Suprapubic skin (tissue), 4 donors: Measurements from ENCODE around the gene ZNF674. TPM values are rescaled to one million over a fixed set of nuclear protein-coding genes. Genes with fewer than 3 reads are reported as not detected.
"Not testable (repeated sequence)": the region's sequence is repeated elsewhere in the genome, so short reads cannot be mapped to it uniquely, and the experiment has no call there.

Source experiments
- DNase-seq, 2 donors: peaks; one replicate each; pipeline ENCODE4 v3.0.0-alpha.2; 2019; ENCODE audit warnings: low spot score in 2 of 2
- H3K27ac ChIP-seq: fragments of 200-600 bp; sonication (generic); one replicate; pipeline ENCODE4 v1.5.1; 2019
- H3K27me3 ChIP-seq: fragments of 200-600 bp; sonication (generic); one replicate; pipeline ENCODE4 v1.5.1; 2019
- H3K36me3 ChIP-seq: fragments of 200-600 bp; sonication (generic); one replicate; pipeline ENCODE4 v1.5.1; 2019
- H3K4me1 ChIP-seq: fragments of 200-600 bp; sonication (generic); one replicate; pipeline ENCODE4 v1.5.1; 2019
- H3K4me3 ChIP-seq: fragments of 200-600 bp; sonication (generic); one replicate; pipeline ENCODE4 v1.5.1; 2019; ENCODE audit warnings: mild to moderate bottlenecking
- H3K9me3 ChIP-seq: fragments of 200-600 bp; sonication (generic); one replicate; pipeline ENCODE4 v1.5.1; 2019
- EP300 ChIP-seq: sonication (generic); formaldehyde crosslinking; IDR thresholded peaks from one replicate; pipeline ENCODE4 v1.6.1; 2017; ENCODE audit warnings: antibody characterized with exemption
- POLR2A ChIP-seq, 2 donors: fragments of 450-650 bp; IDR thresholded peaks; one replicate each; pipeline ENCODE4 v1.6.1; 2017; ENCODE audit warnings: antibody characterized with exemption in 2 of 2, mild to moderate bottlenecking in 2 of 2, moderate library complexity in 2 of 2
- POLR2AphosphoS5 ChIP-seq, 3 donors: sonication (generic); formaldehyde crosslinking; IDR thresholded peaks; one replicate each; pipeline ENCODE4 v1.6.1; 2017; ENCODE audit warnings: antibody characterized with exemption in 3 of 3
- WGBS: methylation state at CpG from one replicate; pipeline ENCODE4 v1.1.5; 2018; 5-methylcytosine and 5-hydroxymethylcytosine counted together
- total RNA-seq, 4 donors: library from RNA; depleted of rRNA; stranded (reverse); fragments of >200 nt; gene quantifications; one replicate each; pipeline ENCODE4 v1.1.0, GENCODE V29; 2016
- TF ChIP-seq, protein P1 (sequence below), 2 donors: fragments of 200-600 bp in 1 of 2; fragments of 450-650 bp in 1 of 2; sonication (generic) in 1 of 2; IDR thresholded peaks; one replicate each; pipeline ENCODE4 v1.5.1; 2016 to 2019; ENCODE audit warnings: antibody characterized with exemption in 2 of 2, mild to moderate bottlenecking in 1 of 2, moderate library complexity in 1 of 2

ZNF674 gene
- total RNA-seq, 4 donors from 2014 or later = 1.9 to 6.2 (median 3.7) TPM

DNA sequence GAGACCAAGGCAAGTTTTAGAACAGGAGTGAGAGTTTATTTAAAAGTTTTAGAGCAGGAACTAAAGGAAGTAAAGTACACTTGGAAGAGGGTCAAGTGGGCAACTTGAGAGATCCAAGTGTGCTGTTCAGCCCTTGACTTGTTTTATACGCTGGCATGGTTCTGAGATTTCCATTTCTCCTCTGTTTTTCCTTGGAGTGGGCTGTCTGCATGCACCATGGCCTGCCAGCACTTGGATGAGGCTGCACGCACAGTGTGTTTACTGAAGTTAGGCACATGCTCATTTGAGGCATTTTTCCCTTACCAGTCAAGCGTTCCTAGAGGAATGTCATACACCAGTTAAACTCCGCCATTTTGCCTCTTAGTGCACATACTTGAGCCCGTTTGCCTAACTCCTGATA, 8.7 kb upstream of the ZNF674 start:
- no peak overlapping the region for H3K27ac ChIP-seq
- H3K9me3 ChIP-seq = no peaks in the 10 kb centered on the region
- no peaks in the 10 kb centered on the region for H3K4me1 ChIP-seq
- no peak for DNase-seq
- 86% methylated on average over 5 of the region's 5 CpGs for WGBS
- H3K27me3 ChIP-seq = no peaks in the 10 kb centered on the region
- TF ChIP-seq POLR2AphosphoS5 (IDR thresholded peaks at IDR 0.05) (no peak), EP300 (no peak)
- H3K36me3 ChIP-seq = no peaks in the 10 kb centered on the region
- no peak overlapping the region for H3K4me3 ChIP-seq

GRCh38 chrX:46551494-46552128, 6.4 kb upstream of the ZNF674 start:
- WGBS = 82% methylated on average over 8 of the region's 8 CpGs

DNA sequence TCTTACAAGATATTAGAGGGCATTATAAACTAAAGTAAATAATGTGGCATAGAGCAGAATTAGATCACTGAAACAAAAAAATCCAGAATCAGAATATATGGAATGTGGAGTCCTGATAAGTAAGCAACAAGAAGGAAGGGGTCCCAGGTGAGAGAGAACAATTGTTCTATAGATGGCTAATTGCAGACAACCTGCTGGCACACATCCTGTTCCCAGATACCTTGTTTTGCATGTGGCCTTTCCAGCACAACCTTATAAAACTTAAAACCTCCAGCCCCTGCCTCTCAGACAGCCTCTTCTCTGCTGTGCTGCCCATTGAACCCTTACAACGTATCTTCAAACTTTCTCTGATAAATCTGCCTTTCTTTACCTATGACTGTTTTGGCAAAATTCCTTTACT, 4.7 kb upstream of the ZNF674 start:
- H3K27ac ChIP-seq = no peak overlapping the region
- 69% methylated on average over 1 of the region's 1 CpG for WGBS
- H3K36me3 ChIP-seq = no peaks in the 10 kb centered on the region
- H3K27me3 ChIP-seq = no peaks in the 10 kb centered on the region
- no peak for DNase-seq
- no peak overlapping the region for H3K4me3 ChIP-seq
- H3K9me3 ChIP-seq = no peaks in the 10 kb centered on the region
- TF ChIP-seq EP300 (no peak), POLR2AphosphoS5 (IDR thresholded peaks at IDR 0.05) (no peak), POLR2A (IDR thresholded peaks at IDR 0.05) (no peak)
- TF ChIP-seq, protein P1, sequence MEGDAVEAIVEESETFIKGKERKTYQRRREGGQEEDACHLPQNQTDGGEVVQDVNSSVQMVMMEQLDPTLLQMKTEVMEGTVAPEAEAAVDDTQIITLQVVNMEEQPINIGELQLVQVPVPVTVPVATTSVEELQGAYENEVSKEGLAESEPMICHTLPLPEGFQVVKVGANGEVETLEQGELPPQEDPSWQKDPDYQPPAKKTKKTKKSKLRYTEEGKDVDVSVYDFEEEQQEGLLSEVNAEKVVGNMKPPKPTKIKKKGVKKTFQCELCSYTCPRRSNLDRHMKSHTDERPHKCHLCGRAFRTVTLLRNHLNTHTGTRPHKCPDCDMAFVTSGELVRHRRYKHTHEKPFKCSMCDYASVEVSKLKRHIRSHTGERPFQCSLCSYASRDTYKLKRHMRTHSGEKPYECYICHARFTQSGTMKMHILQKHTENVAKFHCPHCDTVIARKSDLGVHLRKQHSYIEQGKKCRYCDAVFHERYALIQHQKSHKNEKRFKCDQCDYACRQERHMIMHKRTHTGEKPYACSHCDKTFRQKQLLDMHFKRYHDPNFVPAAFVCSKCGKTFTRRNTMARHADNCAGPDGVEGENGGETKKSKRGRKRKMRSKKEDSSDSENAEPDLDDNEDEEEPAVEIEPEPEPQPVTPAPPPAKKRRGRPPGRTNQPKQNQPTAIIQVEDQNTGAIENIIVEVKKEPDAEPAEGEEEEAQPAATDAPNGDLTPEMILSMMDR (IDR thresholded peaks at IDR 0.05) = no peak
- peaks cover 12% of the 10 kb centered on the region for H3K4me1 ChIP-seq

More at GRCh38 chrX:46551494-46552128, 6.4 kb upstream of the ZNF674 start:
- H3K4me3 ChIP-seq = no peak overlapping the region
- no peaks in the 10 kb centered on the region for H3K9me3 ChIP-seq
- no peak overlapping the region for H3K27ac ChIP-seq
- no peak for DNase-seq
- H3K36me3 ChIP-seq = no peaks in the 10 kb centered on the region
- TF ChIP-seq POLR2AphosphoS5 (IDR thresholded peaks at IDR 0.05) = no peak
- TF ChIP-seq EP300 = no peak
- TF ChIP-seq POLR2A (IDR thresholded peaks at IDR 0.05) = no peak
- TF ChIP-seq, protein P1 (IDR thresholded peaks at IDR 0.05) = no peak
- H3K4me1 ChIP-seq = peaks cover 6% of the 10 kb centered on the region
- no peaks in the 10 kb centered on the region for H3K27me3 ChIP-seq

GRCh38 chrX:46547857-46548256, 2.6 kb upstream of the ZNF674 start:
- H3K9me3 ChIP-seq = no peaks in the 10 kb centered on the region
- 79% methylated on average over 6 of the region's 6 CpGs for WGBS
- no peak overlapping the region for H3K4me3 ChIP-seq
- no peaks in the 10 kb centered on the region for H3K36me3 ChIP-seq
- no peak for DNase-seq
- H3K27me3 ChIP-seq = no peaks in the 10 kb centered on the region
- TF ChIP-seq, protein P1 (IDR thresholded peaks at IDR 0.05) = no peak
- TF ChIP-seq POLR2AphosphoS5 (IDR thresholded peaks at IDR 0.05) (no peak), EP300 (no peak), POLR2A (IDR thresholded peaks at IDR 0.05) (no peak)
- H3K4me1 ChIP-seq = peaks cover 12% of the 10 kb centered on the region
- H3K27ac ChIP-seq = no peak overlapping the region

DNA sequence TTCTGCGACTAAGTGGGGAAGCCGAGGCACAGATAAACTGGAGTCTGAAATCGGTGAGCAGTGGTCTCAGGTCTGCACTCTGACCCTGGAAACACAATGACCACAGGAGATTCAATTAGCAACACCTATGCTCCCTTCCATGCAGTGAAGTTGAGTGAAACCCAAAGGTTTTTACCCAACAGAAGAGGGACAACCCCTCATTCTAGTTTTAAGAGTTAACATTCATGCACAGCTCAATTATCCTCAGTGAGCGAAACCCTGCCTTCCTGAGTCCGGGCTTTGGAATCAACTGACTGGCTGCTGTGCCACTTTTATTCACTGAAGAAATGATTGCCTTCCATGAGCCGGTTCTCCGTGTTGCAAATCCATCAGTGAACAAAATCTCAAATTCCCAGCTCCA, 694 bp downstream of the ZNF674 start:
- H3K36me3 ChIP-seq, DNase-seq, H3K9me3 ChIP-seq, H3K27me3 ChIP-seq: not testable (repeated sequence)
- Histone ChIP-seq H3K4me3 (peak overlapping the region; percentile 68), H3K27ac (peak overlapping the region; percentile 76), H3K4me1 (peaks cover 12% of the 10 kb centered on the region)
- WGBS = 57% methylated on average over 7 of the region's 7 CpGs

DNA sequence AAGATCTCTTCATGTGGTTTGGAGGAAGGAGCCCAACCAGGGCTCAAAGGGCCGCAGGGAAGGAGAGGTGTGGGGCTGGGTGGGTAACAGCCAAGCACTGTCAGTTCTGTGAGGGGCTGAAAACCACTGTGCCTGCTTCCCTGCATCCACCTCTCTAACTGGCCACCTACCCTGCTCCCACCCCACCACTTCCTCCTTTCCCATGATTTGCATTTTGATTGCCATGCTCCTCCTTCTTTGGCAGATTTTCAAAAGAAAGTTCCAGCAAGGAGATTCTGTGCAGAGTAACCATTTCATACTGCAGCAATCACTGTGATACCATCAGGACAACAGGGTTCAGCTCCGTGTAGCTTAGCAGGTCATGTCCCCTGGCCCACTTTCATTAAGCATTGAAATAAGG, 1.8 kb downstream of the ZNF674 start:
- Histone ChIP-seq H3K4me1 (peaks cover 12% of the 10 kb centered on the region), H3K27me3 (no peaks in the 10 kb centered on the region), H3K4me3 (no peak overlapping the region), H3K9me3 (no peaks in the 10 kb centered on the region), H3K27ac (no peak overlapping the region), H3K36me3 (peaks cover 3% of the 10 kb centered on the region)
- no peak for DNase-seq
- WGBS = 72% methylated on average over 2 of the region's 2 CpGs
- TF ChIP-seq, protein P1 (IDR thresholded peaks at IDR 0.05) = no peak
- TF ChIP-seq POLR2AphosphoS5 (IDR thresholded peaks at IDR 0.05) (no peak), EP300 (no peak), POLR2A (IDR thresholded peaks at IDR 0.05) (no peak)
